HEK293T (cell line): ENCODE results near the gene RDH12.

Experiments
- BHLHE40 ChIP-seq: fragments of 450-650 bp; IDR thresholded peaks from 2 replicates; pipeline ENCODE4 v1.6.1; 2016; ENCODE audit warnings: mild to moderate bottlenecking, moderate library complexity, borderline replicate concordance
- FOXK2 ChIP-seq: fragments of 450-650 bp; IDR thresholded peaks from 2 replicates; pipeline ENCODE4 v1.6.1; 2016; ENCODE audit warnings: mild to moderate bottlenecking
- PKNOX1 ChIP-seq: fragments of 450-650 bp; IDR thresholded peaks from 2 replicates; pipeline ENCODE4 v1.6.1; 2016
- ZNF384 ChIP-seq: fragments of 450-650 bp; IDR thresholded peaks from 2 replicates; pipeline ENCODE4 v1.6.1; 2016

GRCh38 chr14:67652189-67652588 is 49.5 kb upstream of the RDH12 start:
- no peak for TF ChIP-seq BHLHE40
- TF ChIP-seq FOXK2, result no peak
- no peak for TF ChIP-seq ZNF384
- no peak for TF ChIP-seq PKNOX1
